ENCODE measurements around the gene SPTBN2.
"Not testable (repeated sequence)": the region's sequence is repeated elsewhere in the genome, so short reads cannot be mapped to it uniquely, and the experiment has no call there.

The SPTBN2 gene

GRCh38 chr11:66684635-66685034, 44.4 kb downstream of the SPTBN2 start:
- DNase-seq: no peak

- no peak for DNase-seq
Observed at GRCh38 chr11:66683877-66684276, 45.1 kb downstream of the SPTBN2 start.

- DNase-seq: no peak
Observed at GRCh38 chr11:66680966-66681645, 47.9 kb downstream of the SPTBN2 start.

- DNase-seq: peak; percentile 95
Observed at GRCh38 chr11:66677599-66678375, 51.2 kb downstream of the SPTBN2 start, which contains the start of gene RBM4B. Gene RBM4B (minus strand): TSS chr11:66677887. CDS start chr11:66677079, 808 bp downstream.

GRCh38 chr11:66676931-66677598, 52.0 kb downstream of the SPTBN2 start:
- DNase-seq: peak; percentile 4

- DNase-seq: no peak
Observed at GRCh38 chr11:66676282-66676919, 52.6 kb downstream of the SPTBN2 start.

- no peak for DNase-seq
Observed at GRCh38 chr11:66674964-66675602, 53.9 kb downstream of the SPTBN2 start.

- no peak for DNase-seq
Observed at GRCh38 chr11:66670816-66671215, 58.2 kb downstream of the SPTBN2 start.

- no peak for DNase-seq
Observed at GRCh38 chr11:66665369-66665768, 63.6 kb downstream of the SPTBN2 start.

- no peak for DNase-seq
Observed at GRCh38 chr11:66663741-66664296, 65.2 kb downstream of the SPTBN2 start.

- no peak for DNase-seq
Observed at GRCh38 chr11:66659763-66660162, 69.3 kb downstream of the SPTBN2 start.

- no peak for DNase-seq
Observed at GRCh38 chr11:66653123-66653522, 75.9 kb downstream of the SPTBN2 start.

GRCh38 chr11:66652651-66653050, 76.4 kb downstream of the SPTBN2 start:
- DNase-seq: no peak

- no peak for DNase-seq
Observed at GRCh38 chr11:66651016-66651415, 78.0 kb downstream of the SPTBN2 start.

- no peak for DNase-seq
Observed at GRCh38 chr11:66649903-66650302, 79.1 kb downstream of the SPTBN2 start.

GRCh38 chr11:66646828-66647227, 82.2 kb downstream of the SPTBN2 start:
- DNase-seq: no peak

GRCh38 chr11:66643745-66644437, 85.1 kb downstream of the SPTBN2 start:
- no peak for DNase-seq

- peak; percentile 27 for DNase-seq
Observed at GRCh38 chr11:66641834-66642233, 87.2 kb downstream of the SPTBN2 start.

- DNase-seq: not testable (repeated sequence)
Observed at GRCh38 chr11:66639814-66640340, 89.1 kb downstream of the SPTBN2 start.

- DNase-seq: peak; percentile 38
Observed at GRCh38 chr11:66639066-66639813, 89.8 kb downstream of the SPTBN2 start.

All from fibroblast of skin of back (primary cell).